Uterus (tissue), 4 donors: ENCODE data around the gene RALB. TPM values are rescaled to one million over a fixed set of nuclear protein-coding genes. Genes with fewer than 3 reads are reported as not detected.

ENCODE experiments used
- DNase-seq, 2 donors: peaks; one replicate each; pipeline ENCODE4 v3.0.0-alpha.2; 2019 to 2020
- H3K27ac ChIP-seq, 2 donors: fragments of 200-600 bp; sonication (generic); 1 replicate in 1 of 2; 2 replicates in 1 of 2; pipeline ENCODE4 v1.5.1; 2016 to 2018
- H3K27me3 ChIP-seq, 2 donors: fragments of 200-600 bp; sonication (generic); one replicate each; pipeline ENCODE4 v1.5.1; 2018 to 2019; ENCODE audit warnings: control low read depth in 1 of 2
- H3K36me3 ChIP-seq, 2 donors: fragments of 200-600 bp; sonication (generic); one replicate each; pipeline ENCODE4 v1.5.1; 2019; ENCODE audit warnings: control low read depth in 1 of 2
- H3K4me1 ChIP-seq, 2 donors: fragments of 200-600 bp; sonication (generic); one replicate each; pipeline ENCODE4 v1.5.1; 2018 to 2019; ENCODE audit warnings: control low read depth in 1 of 2
- H3K4me3 ChIP-seq, 2 donors: fragments of 200-600 bp; sonication (generic); 1 replicate in 1 of 2; 2 replicates in 1 of 2; pipeline ENCODE4 v1.5.1; 2018 to 2019; ENCODE audit warnings: mild to moderate bottlenecking in 1 of 2
- H3K9me3 ChIP-seq, 2 donors: fragments of 200-600 bp; sonication (generic); one replicate each; pipeline ENCODE4 v1.5.1; 2019; ENCODE audit warnings: control low read depth in 1 of 2
- CTCF ChIP-seq, 4 experiments: fragments of 200-600 bp in 2 of 4; fragments of 450-650 bp in 2 of 4; sonication (generic) in 2 of 4; IDR thresholded peaks; one replicate each; pipeline ENCODE4 v1.5.1; 2016 to 2019; ENCODE audit warnings: antibody characterized with exemption in 4 of 4, mild to moderate bottlenecking in 2 of 4, moderate library complexity in 1 of 4
- POLR2A ChIP-seq, 2 donors: fragments of 450-650 bp; IDR thresholded peaks; one replicate each; pipeline ENCODE4 v1.6.1; 2016; ENCODE audit warnings: antibody characterized with exemption in 2 of 2, mild to moderate bottlenecking in 1 of 2, moderate library complexity in 1 of 2
- intact Hi-C: fragments of 100-400 bp; cut with DNase I; formaldehyde crosslinking; loops from one replicate; pipeline ENCODE4 v1.15.1; 2023; ENCODE audit warnings: low total_unique reads
- total RNA-seq, 4 donors: library from RNA; depleted of rRNA in 3 of 4; stranded (reverse); fragments of >200 nt in 3 of 4; gene quantifications; one replicate each; pipeline versions ENCODE4 v1.1.0 to v1.2.4, GENCODE V29; 2014 to 2023
- donor health status: DM: yes; HTN: yes; CAD: no.

Gene RALB
- total RNA-seq, 4 donors from 2014 or later = 54.1 to 96.7 (median 78.2) TPM

DNA sequence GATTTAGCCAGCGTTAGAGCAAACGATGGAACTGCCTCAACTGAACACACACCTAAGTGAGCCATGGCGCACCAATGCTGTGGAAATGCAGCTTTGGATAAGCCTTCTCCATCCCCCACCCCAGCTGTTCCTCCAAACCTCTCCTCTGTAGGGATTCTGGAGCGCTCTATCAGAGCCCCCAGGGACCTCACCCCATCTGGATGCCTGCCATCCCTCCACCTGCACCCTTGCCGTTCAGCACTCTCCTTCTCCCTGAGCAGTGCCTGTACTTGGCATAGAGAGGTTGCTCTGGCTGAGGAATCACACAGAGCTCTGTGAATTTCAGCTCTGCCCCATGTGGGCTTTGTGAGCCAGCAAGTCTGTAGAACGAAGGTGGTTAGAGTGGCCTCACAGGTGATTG is 50.5 kb downstream of the RALB start:
- H3K4me3 ChIP-seq = no peak overlapping the region
- no peaks in the 10 kb centered on the region for H3K4me1 ChIP-seq
- no peak for DNase-seq
- no peak for TF ChIP-seq CTCF (IDR thresholded peaks at IDR 0.05)
- no peak for TF ChIP-seq POLR2A (IDR thresholded peaks at IDR 0.05)
- intact Hi-C loops = no loop called here
- H3K9me3 ChIP-seq = no peaks in the 10 kb centered on the region
- no peaks in the 10 kb centered on the region for H3K27me3 ChIP-seq
- no peaks in the 10 kb centered on the region for H3K36me3 ChIP-seq
- H3K27ac ChIP-seq = no peak overlapping the region

- intact Hi-C loops = no loop called here
- H3K27me3 ChIP-seq = no peaks in the 10 kb centered on the region
- TF ChIP-seq CTCF (IDR thresholded peaks at IDR 0.05) (no peak), POLR2A (IDR thresholded peaks at IDR 0.05) (no peak)
- DNase-seq = peak in 1 of 2 donors; percentile 12
- no peak overlapping the region for H3K4me3 ChIP-seq
- H3K36me3 ChIP-seq = no peaks in the 10 kb centered on the region
- no peak overlapping the region for H3K27ac ChIP-seq
- no peaks in the 10 kb centered on the region for H3K4me1 ChIP-seq
- no peaks in the 10 kb centered on the region for H3K9me3 ChIP-seq
Measured at GRCh38 chr2:120305296-120305695, 52.6 kb downstream of the RALB start.

GRCh38 chr2:120305937-120306490 is 53.4 kb downstream of the RALB start:
- intact Hi-C loops = no loop called here
- H3K4me1 ChIP-seq = no peaks in the 10 kb centered on the region

GRCh38 chr2:120307482-120307881 is 54.8 kb downstream of the RALB start:
- no peak overlapping the region for H3K4me3 ChIP-seq
- H3K4me1 ChIP-seq = no peaks in the 10 kb centered on the region
- no peaks in the 10 kb centered on the region for H3K27me3 ChIP-seq
- no peaks in the 10 kb centered on the region for H3K36me3 ChIP-seq
- H3K27ac ChIP-seq = no peak overlapping the region
- peak in 1 of 2 donors; percentile 7 for DNase-seq
- TF ChIP-seq CTCF (IDR thresholded peaks at IDR 0.05) (no peak), POLR2A (IDR thresholded peaks at IDR 0.05) (no peak)
- intact Hi-C loops = no loop called here
- H3K9me3 ChIP-seq = no peaks in the 10 kb centered on the region

More at GRCh38 chr2:120305937-120306490, 53.4 kb downstream of the RALB start:
- H3K27ac ChIP-seq = no peak overlapping the region
- no peak overlapping the region for H3K4me3 ChIP-seq
- DNase-seq = peak in 1 of 2 donors; percentile 6
- no peaks in the 10 kb centered on the region for H3K27me3 ChIP-seq
- TF ChIP-seq CTCF (IDR thresholded peaks at IDR 0.05) (no peak), POLR2A (IDR thresholded peaks at IDR 0.05) (no peak)
- H3K36me3 ChIP-seq = no peaks in the 10 kb centered on the region
- no peaks in the 10 kb centered on the region for H3K9me3 ChIP-seq

- Histone ChIP-seq H3K4me3 (no peak overlapping the region), H3K27me3 (no peaks in the 10 kb centered on the region), H3K36me3 (no peaks in the 10 kb centered on the region), H3K9me3 (no peaks in the 10 kb centered on the region), H3K27ac (no peak overlapping the region), H3K4me1 (no peaks in the 10 kb centered on the region)
- peak in 1 of 2 donors; percentile 5 for DNase-seq
- TF ChIP-seq POLR2A (IDR thresholded peaks at IDR 0.05) (no peak), CTCF (IDR thresholded peaks at IDR 0.05) (no peak)
- intact Hi-C loops = no loop called here
Measured at GRCh38 chr2:120308038-120308910, 55.6 kb downstream of the RALB start.
